HG02981 (cell line): ENCODE data around the gene SEC61B.
A peak's percentile ranks its signal among the peaks of the same experiment; 100 is the strongest.
"Not testable (repeated sequence)": the region's sequence is repeated elsewhere in the genome, so short reads cannot be mapped to it uniquely, and the experiment has no call there.

Experiments
- ATAC-seq: cut with Tn5 transposase; IDR thresholded peaks from one replicate; pipeline ENCODE4 v1.9.1; 2021; ENCODE audit warnings: mild to moderate bottlenecking, moderate library complexity; ENCODE audit not compliant: unreplicated experiment

The SEC61B gene

GRCh38 chr9:99235926-99236634 is 14.0 kb downstream of the SEC61B start:
- peak; percentile 96 for ATAC-seq

DNA sequence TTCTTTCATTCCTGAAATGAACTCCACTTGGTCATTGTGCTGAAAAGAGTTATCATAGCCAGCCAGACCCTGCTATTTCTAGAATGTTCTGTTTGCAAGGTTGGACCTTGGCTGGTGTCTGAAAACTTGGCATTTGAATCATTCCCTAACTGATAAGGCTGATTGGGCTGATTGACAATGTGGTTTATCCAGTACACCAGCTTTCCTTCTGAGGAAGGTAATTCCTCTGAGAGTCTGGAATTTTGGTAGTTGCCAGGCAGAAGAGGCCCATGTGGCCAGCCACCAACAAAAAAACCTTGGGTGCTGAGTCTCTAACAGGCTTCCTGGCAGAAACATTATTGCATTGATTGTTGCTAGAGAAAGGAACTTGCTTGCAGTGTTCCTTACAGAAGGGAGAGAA is 15.3 kb downstream of the SEC61B start:
- ATAC-seq, result no peak

DNA sequence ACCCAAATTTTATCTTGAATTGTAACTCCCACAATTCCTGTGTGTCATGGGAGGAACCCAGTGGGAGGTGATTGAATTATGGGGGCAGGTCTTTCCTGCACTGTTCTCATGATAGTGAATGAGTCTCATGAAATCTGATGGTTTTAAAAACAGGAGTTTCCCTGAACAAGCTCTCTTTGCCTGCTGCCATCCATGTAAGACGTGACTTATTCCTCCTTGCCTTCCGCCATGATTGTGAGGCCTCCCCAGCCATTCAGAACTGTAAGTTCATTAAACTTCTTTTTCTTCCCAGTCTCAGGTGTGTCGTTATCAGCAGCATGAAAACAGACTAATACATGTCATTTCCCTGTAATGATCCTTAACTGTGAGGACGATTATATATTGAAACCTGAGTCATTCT is 15.8 kb downstream of the SEC61B start:
- ATAC-seq, result not testable (repeated sequence)

- no peak for ATAC-seq
Observed at GRCh38 chr9:99238331-99238730, 16.2 kb downstream of the SEC61B start.

DNA sequence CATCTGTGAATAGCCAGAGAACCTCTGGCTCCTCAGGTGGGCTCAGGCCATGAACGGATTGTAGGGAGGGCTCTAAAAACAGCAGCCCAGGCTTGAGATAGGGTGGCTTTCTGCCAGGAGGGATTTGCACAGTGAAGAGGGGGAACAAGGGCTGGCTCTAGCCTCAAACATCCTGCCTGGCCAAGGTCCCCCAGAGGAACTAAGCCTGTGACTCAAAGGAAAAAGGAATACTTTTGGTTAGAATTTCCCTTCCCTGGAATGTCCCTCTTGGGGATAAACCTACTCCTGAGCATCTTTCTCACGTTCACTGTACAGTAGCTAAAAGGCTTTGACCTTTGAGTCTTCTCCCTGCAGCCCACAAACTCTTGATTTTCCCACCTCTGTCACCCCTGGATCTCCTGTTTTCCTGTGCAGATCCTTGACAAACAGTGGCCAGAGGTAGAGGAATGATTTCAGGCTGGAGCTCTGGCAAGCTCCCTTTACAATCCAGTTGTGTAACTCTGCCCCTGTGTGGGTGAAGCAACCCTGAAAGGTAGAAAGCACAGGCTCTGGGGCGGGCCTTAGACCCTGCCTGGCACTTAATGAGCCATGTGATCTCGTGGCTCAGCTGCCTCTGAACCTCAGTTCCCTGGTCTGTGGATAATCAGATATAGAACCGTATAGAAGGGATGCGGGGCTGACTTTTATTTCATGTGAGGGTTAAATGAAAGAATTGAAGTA is 17.4 kb downstream of the SEC61B start:
- no peak for ATAC-seq

- ATAC-seq, result no peak
Observed at GRCh38 chr9:99241106-99241505, 19.0 kb downstream of the SEC61B start.

DNA sequence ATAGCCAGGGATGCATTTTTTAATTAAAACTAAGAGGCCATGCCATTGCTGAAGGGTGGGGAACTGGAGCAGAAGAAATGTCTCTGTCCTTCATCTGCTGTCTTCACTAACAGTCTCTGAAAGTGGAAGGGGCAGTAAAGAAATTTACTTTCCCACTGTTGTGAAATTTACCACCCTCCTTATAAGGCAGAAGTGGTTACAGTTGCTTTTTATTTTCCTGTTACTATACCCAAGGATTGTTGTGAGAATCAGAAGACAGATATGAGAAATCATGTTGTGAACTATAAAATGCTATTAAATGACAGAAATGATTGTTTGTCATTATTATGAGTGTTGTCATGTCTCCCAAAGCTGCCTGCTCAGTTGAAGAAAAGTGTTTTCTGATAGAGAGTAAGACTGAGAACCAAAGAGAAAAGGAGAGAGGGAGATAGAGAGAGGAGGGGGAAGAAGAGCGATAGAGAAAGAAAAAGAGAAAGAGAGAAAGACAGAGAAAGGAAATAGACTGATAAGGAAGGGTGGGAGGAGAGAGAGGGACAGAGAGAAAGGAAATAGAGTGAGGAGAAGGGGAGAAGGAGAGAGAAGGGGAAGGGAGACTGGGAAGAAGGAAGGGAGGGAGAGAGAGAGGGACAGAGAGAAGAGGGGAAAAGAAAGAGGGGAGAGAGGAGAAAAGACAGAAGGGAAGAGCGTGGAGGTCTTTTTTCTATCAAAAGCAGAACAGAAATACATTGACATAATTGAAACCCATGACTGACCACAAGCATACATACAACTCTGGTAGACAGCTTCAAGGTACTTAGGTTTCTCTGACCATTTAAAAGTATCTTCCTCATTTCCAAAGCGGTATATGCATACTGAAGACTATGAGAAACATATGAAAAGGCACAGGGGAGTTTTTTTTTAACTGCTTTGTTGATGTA is 22.5 kb downstream of the SEC61B start:
- ATAC-seq, result peak; percentile 92

DNA sequence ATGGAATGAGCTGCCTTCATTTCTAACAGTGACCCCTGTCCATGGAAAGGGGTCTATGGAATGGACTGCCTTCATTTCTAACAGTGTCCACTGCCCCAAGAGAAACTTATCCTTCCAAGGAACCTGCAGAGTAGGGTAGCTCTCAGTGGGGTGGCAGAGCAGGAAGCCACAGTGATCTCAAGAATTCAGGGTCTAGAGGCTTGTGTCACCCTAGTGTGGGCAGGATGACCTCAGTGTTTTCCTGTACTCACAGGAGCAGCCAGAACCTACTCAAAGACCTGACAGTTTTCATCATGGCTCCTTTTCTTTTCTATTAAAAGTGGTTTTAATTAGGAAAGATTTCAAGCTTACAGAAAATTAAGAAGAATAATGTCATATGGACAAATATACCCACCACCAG is 27.5 kb downstream of the SEC61B start:
- ATAC-seq, result no peak

GRCh38 chr9:99251157-99251556 is 29.1 kb downstream of the SEC61B start:
- no peak for ATAC-seq

GRCh38 chr9:99253134-99253533 is 31.1 kb downstream of the SEC61B start:
- peak; percentile 46 for ATAC-seq

DNA sequence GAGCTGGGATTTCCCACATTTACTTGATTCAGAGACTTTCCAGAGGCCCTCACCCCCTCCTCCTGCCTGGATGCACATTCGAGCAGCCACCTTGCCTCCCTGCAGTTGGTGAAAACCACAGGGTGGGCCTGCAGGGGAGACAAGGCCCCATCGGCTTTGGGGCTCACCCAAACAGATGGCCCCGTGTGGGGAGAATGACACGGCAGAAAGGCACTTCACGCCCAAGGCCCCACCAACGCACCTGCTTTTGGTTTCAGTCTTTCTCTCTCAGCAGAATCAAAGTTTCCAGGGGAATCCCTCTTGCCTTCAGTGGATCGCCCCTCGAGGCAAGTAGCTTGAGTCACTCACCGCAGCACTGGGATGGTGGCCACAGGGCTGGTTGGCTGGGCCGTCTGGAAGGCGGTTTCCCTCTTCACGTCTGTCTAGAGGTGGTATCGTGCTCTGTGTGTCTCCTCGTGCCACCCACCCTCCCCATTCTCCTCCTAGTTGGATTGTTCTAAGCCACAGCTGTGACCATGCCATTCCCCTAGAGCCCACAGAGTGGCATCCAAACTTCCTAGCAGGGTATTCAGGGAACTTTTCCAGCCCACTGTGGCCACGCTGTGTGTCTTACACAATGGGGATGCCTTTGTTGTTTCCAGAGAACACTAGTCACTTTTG is 31.8 kb downstream of the SEC61B start:
- ATAC-seq, result peak; percentile 73

GRCh38 chr9:99255651-99256050 is 33.6 kb downstream of the SEC61B start:
- ATAC-seq, result no peak

GRCh38 chr9:99257723-99258389 is 35.8 kb downstream of the SEC61B start:
- ATAC-seq, result no peak

GRCh38 chr9:99259231-99259918 is 37.3 kb downstream of the SEC61B start:
- ATAC-seq, result peak; percentile 48

DNA sequence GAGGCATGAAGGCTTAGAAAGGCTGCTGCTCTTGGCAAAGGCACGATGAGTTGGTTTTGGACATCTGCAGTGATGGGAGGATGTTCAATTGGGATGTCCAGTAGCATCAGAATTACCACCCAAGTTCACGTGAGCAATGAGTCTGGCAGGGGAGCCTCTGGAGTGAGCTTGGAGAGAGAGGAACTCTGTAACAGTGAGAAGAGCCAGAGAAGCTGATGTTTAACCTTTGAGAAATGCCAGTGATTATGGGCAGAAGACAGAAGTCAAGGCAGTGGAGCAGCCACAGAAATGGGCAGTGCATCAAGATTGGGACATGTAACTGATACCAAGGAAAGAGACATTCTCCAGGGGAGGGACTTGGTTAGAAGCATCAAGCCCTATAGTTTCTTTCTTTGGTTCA is 39.8 kb downstream of the SEC61B start:
- no peak for ATAC-seq

DNA sequence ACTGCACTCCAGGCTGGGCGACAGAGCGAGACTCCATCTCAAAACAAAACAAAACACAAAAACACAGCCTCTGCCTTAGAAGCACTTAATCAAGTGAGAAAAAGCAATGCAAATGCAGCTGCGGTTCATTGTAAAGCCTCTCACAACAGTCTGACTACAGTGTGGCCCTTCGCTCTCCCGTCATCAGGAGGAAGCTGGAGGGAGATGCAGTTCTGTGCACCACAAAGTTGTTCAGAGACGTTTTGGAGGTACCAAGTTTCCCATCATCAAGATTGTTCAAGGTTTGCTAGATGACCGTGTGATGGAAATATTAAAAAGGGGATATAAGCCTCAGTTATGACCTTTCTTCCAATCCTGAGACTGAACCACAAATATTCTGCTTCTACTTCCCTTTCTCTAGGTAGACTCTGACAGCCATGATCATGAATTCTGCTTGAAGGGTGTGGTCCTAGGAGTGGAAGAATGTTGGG is 40.9 kb downstream of the SEC61B start:
- peak; percentile 35 for ATAC-seq

GRCh38 chr9:99264070-99264680 is 42.1 kb downstream of the SEC61B start:
- ATAC-seq, result no peak

GRCh38 chr9:99265691-99266090 is 43.6 kb downstream of the SEC61B start:
- no peak for ATAC-seq
